ENCODE results near the gene POLRMT. TPM values are rescaled to one million over a fixed set of nuclear protein-coding genes. Genes with fewer than 3 reads are reported as not detected.

POLRMT gene
- total RNA-seq, 1 experiment from 2014 or later = 25.0 TPM

DNA sequence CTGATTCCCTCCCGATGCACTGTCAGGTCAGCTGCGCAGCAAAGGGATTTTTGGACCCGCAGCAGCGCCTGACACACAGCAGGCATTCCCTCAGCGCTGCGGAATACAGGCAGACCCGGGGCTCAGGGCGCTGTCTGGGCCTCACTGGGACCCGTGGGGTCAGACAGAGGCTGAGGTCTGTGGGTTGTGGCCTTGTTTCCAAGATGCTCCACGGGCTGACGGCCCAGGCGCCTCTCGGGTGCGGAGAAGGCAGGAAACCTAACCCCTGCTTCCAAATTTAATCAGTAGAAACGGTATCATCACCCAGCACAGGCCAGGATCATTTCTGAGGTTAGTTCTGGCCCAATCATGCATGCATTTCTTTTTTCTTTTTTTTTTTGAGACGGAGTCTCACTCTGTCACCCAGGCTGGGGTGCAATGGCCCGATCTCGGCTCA lies 30.4 kb upstream of the POLRMT start:
- DNase-seq (ENCODE audit: extremely low read depth, low read depth) = no peak

GRCh38 chr19:662962-663681 lies 29.8 kb upstream of the POLRMT start, which contains the start of gene RNF126:
RNF126 (minus strand) TSS chr19:663214; CDS start chr19:663121, 93 bp downstream.
- DNase-seq (ENCODE audit: extremely low read depth, low read depth) = peak; percentile 80

- DNase-seq (ENCODE audit: extremely low read depth, low read depth) = no peak
Observed at GRCh38 chr19:662207-662961, 29.0 kb upstream of the POLRMT start.

- DNase-seq (ENCODE audit: extremely low read depth, low read depth) = no peak
Observed at GRCh38 chr19:661427-662196, 28.3 kb upstream of the POLRMT start.

DNA sequence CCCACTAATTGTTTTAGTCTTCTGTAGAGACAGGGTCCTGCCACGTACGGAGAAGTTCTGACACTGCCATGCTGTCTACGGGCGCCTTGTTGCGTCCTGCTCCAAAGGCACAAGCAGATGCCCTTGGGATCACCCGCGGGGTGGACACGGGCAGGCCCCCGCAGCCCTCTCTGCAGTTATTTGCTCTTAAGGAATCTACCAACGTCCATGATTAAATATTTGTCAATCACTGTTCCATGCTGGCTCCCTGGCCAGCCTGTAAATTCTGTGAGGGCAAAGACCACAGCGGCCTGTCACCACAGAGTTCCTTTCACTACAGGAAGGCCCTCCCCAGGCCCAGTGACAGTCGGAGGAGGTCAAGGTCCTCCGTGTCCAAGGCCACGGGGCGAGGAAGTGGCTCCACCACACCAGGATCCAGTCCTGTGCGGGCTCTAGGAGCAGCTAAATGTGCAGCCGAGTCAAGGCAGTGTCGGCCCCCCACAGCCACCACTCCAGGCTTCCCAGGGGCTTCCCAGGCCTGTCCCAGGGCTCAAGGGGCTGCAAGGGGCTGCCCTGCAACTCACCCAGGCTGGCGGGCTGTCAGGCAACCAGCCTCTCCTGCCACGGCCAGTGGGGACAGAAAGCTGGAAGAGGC lies 27.6 kb upstream of the POLRMT start:
- DNase-seq (ENCODE audit: extremely low read depth, low read depth) = no peak

DNA sequence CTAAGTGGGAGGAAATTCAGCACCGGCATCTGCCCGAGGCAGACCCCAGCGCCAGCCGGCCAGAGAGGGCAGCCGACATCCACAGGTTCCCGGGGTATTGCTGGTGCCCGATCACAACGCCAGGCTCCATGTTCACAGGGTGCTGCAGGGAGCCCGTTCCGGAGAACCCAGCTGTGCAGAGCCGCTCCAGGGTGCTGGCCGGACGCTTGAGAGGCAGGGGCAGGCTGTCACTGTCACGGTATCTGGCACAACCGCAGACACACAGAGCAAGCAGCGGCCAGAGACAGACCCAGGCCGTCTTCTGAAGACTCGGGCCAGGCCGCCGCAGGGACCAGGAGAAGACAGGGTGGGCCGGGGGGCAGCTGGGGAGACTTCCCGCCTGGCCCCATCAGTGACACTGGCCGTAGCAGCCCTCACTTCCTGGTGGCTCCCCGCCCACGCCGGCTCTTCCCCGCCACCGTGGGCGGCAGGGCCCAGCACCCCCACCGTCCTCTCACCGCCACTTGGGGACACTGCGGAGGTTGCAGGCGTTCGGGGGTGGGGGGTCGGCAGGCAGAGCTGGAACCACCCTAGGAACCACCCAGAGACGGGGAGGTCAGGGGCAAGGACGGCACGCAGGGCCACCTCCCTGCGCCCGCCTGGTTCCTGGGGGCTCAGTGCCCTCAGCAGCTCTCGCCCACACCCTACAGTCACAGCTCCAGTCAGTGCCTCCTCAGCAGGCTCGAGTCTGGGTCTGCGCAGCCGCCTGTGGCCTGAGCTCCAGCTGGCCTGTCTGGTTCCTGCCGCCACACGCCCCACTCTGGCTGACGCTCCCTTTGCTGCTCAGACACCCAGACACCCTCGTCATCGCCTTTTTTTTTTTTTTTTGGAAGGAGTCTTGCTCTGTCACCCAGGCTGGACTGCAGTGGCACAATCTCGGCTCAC lies 25.8 kb upstream of the POLRMT start:
- no peak for DNase-seq (ENCODE audit: extremely low read depth, low read depth)

GRCh38 chr19:658059-658839 lies 24.9 kb upstream of the POLRMT start:
- no peak for DNase-seq (ENCODE audit: extremely low read depth, low read depth)

DNA sequence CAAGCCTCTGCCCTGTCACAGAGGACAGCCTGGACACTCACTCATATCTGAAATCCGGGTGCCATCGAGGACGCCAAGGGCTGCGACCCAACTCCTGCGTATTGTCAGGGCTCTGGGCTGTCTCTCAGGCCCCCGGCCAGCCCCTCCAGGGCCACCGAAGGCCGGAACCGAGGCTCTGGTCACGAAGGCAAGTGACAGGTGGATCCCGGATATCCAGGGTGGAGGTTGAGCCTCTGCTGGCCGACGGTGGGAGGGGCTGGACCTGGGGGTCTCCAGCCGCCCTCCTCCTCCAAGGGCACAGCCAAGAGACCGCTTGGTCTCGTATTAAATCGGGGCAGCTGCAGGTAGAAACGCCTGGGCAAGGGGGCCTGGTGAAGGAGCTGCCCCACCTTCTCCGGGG lies 24.3 kb upstream of the POLRMT start:
- DNase-seq (ENCODE audit: extremely low read depth, low read depth) = no peak

DNA sequence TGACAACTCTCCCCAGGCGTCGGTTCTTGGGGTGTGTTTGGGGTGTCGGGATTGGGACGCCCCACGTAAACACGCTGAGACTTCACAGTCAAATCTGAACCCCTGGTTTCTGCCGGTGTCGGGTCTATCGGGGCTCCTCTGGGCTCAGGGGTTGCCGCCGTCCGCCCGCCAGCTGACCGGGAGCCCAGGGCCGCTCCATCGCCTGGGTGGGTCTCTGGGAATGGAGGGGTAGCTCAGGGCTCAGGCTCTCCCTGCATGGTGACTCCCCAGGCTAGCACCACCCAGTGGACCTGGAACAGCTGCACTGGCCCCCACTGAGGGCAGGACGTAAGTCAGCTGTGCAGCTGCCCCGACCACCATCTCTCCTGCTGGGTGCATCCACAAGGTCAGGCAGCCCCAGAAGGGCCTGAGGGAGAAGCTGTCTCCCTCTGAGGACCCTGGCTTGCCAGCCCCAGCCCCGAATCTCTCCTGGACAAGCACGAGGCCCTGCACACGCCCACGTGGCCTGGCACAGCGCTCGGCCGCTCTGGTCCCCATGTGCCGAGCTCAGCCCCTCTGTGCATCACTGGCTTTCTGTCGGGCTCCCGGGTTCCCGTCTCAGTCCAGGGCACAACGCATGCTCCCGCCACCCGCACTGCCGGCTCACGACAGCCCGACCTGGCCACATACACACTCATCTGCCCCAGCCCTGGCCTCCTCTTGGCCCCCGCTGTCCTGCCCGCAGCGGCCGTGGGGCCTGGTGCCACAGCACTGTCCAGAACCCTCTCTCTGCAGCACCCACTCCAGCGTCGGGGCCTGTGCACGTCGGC lies 23.6 kb upstream of the POLRMT start:
- no peak for DNase-seq (ENCODE audit: extremely low read depth, low read depth)

- no peak for DNase-seq (ENCODE audit: extremely low read depth, low read depth)
Observed at GRCh38 chr19:655691-656090, 22.4 kb upstream of the POLRMT start.

GRCh38 chr19:653425-653824 lies 20.1 kb upstream of the POLRMT start:
- no peak for DNase-seq (ENCODE audit: extremely low read depth, low read depth)

- DNase-seq (ENCODE audit: extremely low read depth, low read depth) = no peak
Observed at GRCh38 chr19:652467-653389, 19.4 kb upstream of the POLRMT start.

DNA sequence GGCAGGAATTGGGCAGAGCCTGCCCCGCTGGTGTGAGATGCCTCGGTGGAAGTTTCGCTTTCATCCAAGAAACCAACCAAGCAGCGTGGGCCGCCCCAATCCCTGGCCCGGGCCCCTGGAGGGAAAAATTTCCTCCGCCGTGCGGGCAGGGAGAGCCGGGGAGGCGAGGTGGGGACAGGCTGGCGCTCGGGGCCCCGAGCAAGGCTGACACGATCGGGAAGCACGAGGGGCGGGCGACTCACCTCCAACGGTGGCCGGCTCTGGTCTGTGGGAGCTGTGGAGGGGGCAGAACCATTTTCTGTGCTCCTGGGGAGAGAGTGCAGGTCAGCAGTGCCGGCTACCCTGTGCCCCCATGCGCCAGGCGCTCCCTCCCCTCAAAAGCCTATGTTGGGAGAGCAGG lies 18.7 kb upstream of the POLRMT start:
- no peak for DNase-seq (ENCODE audit: extremely low read depth, low read depth)

DNA sequence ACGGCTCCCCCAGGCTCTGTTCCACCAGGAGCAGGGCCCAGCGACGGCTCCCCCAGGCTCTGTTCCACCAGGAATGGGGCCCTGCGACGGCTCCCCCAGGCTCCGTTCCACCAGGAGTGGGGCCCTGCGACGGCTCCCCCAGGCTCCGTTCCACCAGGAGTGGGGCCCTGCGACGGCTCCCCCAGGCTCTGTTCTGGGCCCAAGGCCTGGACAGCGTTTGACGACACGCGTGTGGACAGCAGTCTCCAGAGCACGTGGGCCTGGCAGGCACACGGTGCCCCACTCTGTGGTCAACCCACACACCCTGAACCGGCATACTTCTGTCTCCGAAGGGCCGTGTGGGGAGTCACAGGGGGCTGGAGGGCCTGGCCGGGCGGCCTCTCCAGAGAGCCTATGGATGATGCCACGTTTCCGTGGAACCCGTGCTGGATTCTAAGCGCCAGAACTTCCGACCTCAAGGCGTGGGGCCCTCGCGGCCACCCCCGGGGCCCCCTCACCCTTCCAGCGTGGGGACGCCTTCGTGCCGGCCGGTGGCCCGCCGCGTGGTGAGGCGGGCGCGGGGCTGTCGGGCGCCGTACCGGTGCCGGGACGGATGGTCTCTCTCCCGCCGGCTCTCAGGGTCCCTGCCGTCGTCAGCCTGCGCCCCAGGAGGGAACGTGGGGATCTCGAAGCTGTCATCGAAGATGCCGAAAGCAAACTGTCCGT lies 17.9 kb upstream of the POLRMT start:
- no peak for DNase-seq (ENCODE audit: extremely low read depth, low read depth)

- DNase-seq (ENCODE audit: extremely low read depth, low read depth) = no peak
Observed at GRCh38 chr19:650121-650520, 16.8 kb upstream of the POLRMT start.
